ENCODE measurements around the gene FOXP1. TPM values are rescaled to one million over a fixed set of nuclear protein-coding genes. Genes with fewer than 3 reads are reported as not detected.

The FOXP1 gene
- total and polyA plus RNA-seq, 2 of the 13 experiments (the other 11 are each of a cell fraction or from before 2014, with no cell fraction given) = 40.4 to 59.0 TPM

DNA sequence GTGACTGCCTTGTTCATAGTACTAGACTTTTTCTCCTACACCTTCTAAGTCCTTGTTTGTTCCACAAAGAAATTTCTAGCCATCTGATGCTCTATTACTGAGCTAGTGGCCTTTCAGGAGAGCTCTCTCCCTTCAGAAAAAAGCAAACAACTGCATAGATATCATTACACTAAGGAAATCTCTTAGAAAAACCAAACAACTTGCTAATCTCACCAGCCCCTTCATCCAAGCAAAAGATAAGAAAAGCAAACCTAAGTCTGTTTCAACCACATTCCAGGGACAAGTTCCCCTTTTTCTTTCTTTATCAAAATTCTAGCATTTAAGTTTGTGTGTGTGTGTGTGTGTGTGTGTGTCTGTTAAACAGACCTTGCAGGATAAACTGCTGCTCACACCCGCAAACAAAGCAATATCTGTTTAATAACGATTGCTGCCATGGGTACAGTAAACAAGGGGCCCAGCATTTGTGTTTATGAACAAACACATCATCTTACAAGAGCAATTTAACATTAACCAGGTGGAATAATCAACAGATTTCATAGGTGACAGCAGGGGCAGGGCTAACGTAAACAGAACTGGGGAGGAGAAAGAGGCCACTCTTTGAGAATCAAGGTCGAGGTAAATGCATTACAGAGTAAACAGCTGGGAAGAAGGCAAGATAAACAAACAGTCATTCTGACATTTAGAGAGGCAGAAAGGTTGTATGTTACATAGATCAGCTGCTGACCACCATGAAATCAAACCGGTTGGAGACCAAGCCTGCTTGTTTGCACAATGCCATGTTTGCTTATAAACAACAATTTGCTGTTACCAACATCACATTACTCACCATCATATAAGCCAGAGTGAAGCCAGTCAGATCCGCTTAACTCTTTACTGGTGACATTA is 375.1 kb downstream of the FOXP1 start (continued):
- TF ChIP-seq, protein P1, sequence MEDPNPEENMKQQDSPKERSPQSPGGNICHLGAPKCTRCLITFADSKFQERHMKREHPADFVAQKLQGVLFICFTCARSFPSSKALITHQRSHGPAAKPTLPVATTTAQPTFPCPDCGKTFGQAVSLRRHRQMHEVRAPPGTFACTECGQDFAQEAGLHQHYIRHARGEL (CRISPR knock-in tag; IDR thresholded peaks at IDR 0.05) = no peak
- TF ChIP-seq EEA1 (CRISPR knock-in tag; IDR thresholded peaks at IDR 0.05; ENCODE audit: borderline replicate concordance) = no peak
- TF ChIP-seq ZGPAT (CRISPR knock-in tag; IDR thresholded peaks at IDR 0.05) = peak; percentile 95
- TF ChIP-seq, protein P2, sequence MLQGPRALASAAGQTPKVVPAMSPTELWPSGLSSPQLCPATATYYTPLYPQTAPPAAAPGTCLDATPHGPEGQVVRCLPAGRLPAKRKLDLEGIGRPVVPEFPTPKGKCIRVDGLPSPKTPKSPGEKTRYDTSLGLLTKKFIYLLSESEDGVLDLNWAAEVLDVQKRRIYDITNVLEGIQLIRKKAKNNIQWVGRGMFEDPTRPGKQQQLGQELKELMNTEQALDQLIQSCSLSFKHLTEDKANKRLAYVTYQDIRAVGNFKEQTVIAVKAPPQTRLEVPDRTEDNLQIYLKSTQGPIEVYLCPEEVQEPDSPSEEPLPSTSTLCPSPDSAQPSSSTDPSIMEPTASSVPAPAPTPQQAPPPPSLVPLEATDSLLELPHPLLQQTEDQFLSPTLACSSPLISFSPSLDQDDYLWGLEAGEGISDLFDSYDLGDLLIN (CRISPR knock-in tag; IDR thresholded peaks at IDR 0.05; ENCODE audit: borderline replicate concordance) = no peak
- TF ChIP-seq ZNF709 (CRISPR knock-in tag; IDR thresholded peaks at IDR 0.05) = no peak
- no peak for TF ChIP-seq ZNF234 (CRISPR knock-in tag; conservative IDR thresholded peaks at IDR 0.05)
- TF ChIP-seq THYN1 (CRISPR knock-in tag; IDR thresholded peaks at IDR 0.05; ENCODE audit: borderline replicate concordance, low read depth) = no peak
- TF ChIP-seq MAFK (conservative IDR thresholded peaks at IDR 0.05 in 1 of 2, IDR thresholded peaks at IDR 0.05 in 1 of 2; ENCODE audit: low read length in 2 of 2) = peak in 1 of 2 experiments; percentile 12; a peak in 2 of 4 replicates
- TF ChIP-seq SCMH1 (CRISPR knock-in tag; IDR thresholded peaks at IDR 0.05; ENCODE audit: borderline replicate concordance) = no peak
- no peak for TF ChIP-seq PHB2 (IDR thresholded peaks at IDR 0.05; ENCODE audit: partially characterized antibody)
- 0 out of 2 replicates have a peak, but pooled peaks have one; percentile 30 for TF ChIP-seq AFF4 (CRISPR knock-in tag; IDR thresholded peaks at IDR 0.05)
- TF ChIP-seq, protein P3, sequence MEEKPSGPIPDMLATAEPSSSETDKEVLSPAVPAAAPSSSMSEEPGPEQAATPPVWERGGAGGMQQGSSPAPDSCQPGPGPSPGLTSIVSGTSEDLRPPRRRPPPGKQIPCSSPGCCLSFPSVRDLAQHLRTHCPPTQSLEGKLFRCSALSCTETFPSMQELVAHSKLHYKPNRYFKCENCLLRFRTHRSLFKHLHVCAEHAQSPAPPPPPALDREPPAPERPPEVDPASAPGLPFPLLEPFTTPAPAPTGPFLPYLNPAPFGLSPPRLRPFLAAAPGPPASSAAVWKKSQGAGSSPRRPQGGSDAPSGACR (CRISPR knock-in tag; IDR thresholded peaks at IDR 0.05) = peak; percentile 75; the same call in 1 of the 2 replicates
- TF ChIP-seq, protein P4, sequence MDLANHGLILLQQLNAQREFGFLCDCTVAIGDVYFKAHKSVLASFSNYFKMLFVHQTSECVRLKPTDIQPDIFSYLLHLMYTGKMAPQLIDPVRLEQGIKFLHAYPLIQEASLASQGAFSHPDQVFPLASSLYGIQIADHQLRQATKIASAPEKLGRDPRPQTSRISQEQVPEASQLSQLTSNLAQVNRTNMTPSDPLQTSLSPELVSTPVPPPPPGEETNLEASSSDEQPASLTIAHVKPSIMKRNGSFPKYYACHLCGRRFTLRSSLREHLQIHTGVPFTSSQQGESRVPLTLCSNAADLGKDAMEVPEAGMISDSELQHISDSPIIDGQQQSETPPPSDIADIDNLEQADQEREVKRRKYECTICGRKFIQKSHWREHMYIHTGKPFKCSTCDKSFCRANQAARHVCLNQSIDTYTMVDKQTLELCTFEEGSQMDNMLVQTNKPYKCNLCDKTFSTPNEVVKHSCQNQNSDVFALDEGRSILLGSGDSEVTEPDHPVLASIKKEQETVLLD (CRISPR knock-in tag; IDR thresholded peaks at IDR 0.05; ENCODE audit: low read depth) = peak; percentile 75; the same call in 1 of the 2 replicates
- peak; percentile 62; the same call in 1 of the 2 replicates for TF ChIP-seq ZSCAN22 (CRISPR knock-in tag; IDR thresholded peaks at IDR 0.05)
- TF ChIP-seq SMC3 (IDR thresholded peaks at IDR 0.05; ENCODE audit: low read length) = peak; percentile 33; the same call in 1 of the 2 replicates
- peak; percentile 99 for TF ChIP-seq FOXJ3 (CRISPR knock-in tag; IDR thresholded peaks at IDR 0.05; ENCODE audit: borderline replicate concordance)
- 0 out of 2 replicates have a peak, but pooled peaks have one; percentile 44 for TF ChIP-seq ZC3H13 (CRISPR knock-in tag; IDR thresholded peaks at IDR 0.05)
- no peak for TF ChIP-seq HES4 (CRISPR knock-in tag; IDR thresholded peaks at IDR 0.05; ENCODE audit: borderline replicate concordance)
